WTC11 (cell line): ENCODE measurements around the gene ANKRD50. TPM values are rescaled to one million over a fixed set of nuclear protein-coding genes. Genes with fewer than 3 reads are reported as not detected.

Experiments used
- ATAC-seq: fragments of 200-7000 bp; cut with Tn5 transposase; 2 replicates; pipeline ENCODE4 v1.10.0; 2021; ENCODE audit warnings: mild to moderate bottlenecking, moderate library complexity
- CTCF ChIA-PET: fragments of 300-600 bp; sonication (Branson Sonifier 250); formaldehyde crosslinking; loops from one replicate; lab custom pipeline; 2021; ENCODE audit warnings: antibody characterized with exemption; lab: Charles Lee
- POLR2A ChIA-PET: fragments of 350-600 bp; sonication (Branson Sonifier 250); formaldehyde crosslinking; loops from one replicate; lab custom pipeline; 2021; ENCODE audit warnings: antibody characterized with exemption; lab: Charles Lee
- DNase-seq: peaks from one replicate; pipeline ENCODE4 v3.0.0; 2021; ENCODE audit warnings: low spot score
- H3K27ac Mint-ChIP-seq: 2 replicates; pipeline ENCODE4 v1.8.0; 2021; ENCODE audit warnings: mixed read lengths
- H3K27me3 Mint-ChIP-seq: 2 replicates; pipeline ENCODE4 v1.8.0; 2021; ENCODE audit warnings: low read depth, mild to moderate bottlenecking, moderate library complexity, mixed read lengths
- H3K36me3 Mint-ChIP-seq: 2 replicates; pipeline ENCODE4 v1.8.0; 2021; ENCODE audit warnings: mixed read lengths
- H3K4me1 Mint-ChIP-seq: 2 replicates; pipeline ENCODE4 v1.8.0; 2022; ENCODE audit warnings: mixed read lengths
- H3K4me3 Mint-ChIP-seq: 2 replicates; pipeline ENCODE4 v1.8.0; 2021; ENCODE audit warnings: mild to moderate bottlenecking, moderate library complexity, mixed read lengths
- H3K9me3 Mint-ChIP-seq: 2 replicates; pipeline ENCODE4 v1.8.0; 2021; ENCODE audit warnings: mixed read lengths
- CTCF ChIP-seq: fragments of 200-600 bp; IDR thresholded peaks from 2 replicates; pipeline ENCODE4 v1.8.0; 2022; ENCODE audit warnings: antibody characterized with exemption
- GRHL2 ChIP-seq: fragments of 250-450 bp; sonication (Bioruptor Pico); IDR thresholded peaks from 2 replicates; pipeline ENCODE4 v1.8.0; 2022; ENCODE audit warnings: mild to moderate bottlenecking, moderate library complexity; ENCODE audit not compliant: insufficient replicate concordance, severe bottlenecking
- HMGXB4 ChIP-seq: sonication (generic); formaldehyde crosslinking; IDR thresholded peaks from 2 replicates; pipeline ENCODE4 v1.8.1; 2023; ENCODE audit warnings: mild to moderate bottlenecking, moderate library complexity, missing genetic modification reagents
- MXD4 ChIP-seq: fragments of 250-450 bp; sonication (Bioruptor Pico); IDR thresholded peaks from 2 replicates; pipeline ENCODE4 v1.8.0; 2021; ENCODE audit warnings: mild to moderate bottlenecking, moderate library complexity, borderline replicate concordance
- SP1 ChIP-seq: sonication (generic); formaldehyde crosslinking; conservative IDR thresholded peaks from 2 replicates; pipeline ENCODE4 v1.8.1; 2022; ENCODE audit warnings: missing genetic modification reagents
- ZBTB21 ChIP-seq: sonication (generic); formaldehyde crosslinking; IDR thresholded peaks from 2 replicates; pipeline ENCODE4 v1.8.1; 2023; ENCODE audit warnings: mild to moderate bottlenecking, missing genetic modification reagents, borderline replicate concordance
- ZNF121 ChIP-seq: sonication (generic); formaldehyde crosslinking; IDR thresholded peaks from 2 replicates; pipeline ENCODE4 v1.8.0; 2023; ENCODE audit warnings: missing genetic modification reagents
- ZNF219 ChIP-seq: sonication (generic); formaldehyde crosslinking; IDR thresholded peaks from 2 replicates; pipeline ENCODE4 v1.8.0; 2023; ENCODE audit warnings: missing genetic modification reagents, mild to moderate bottlenecking, borderline replicate concordance
- ZNF281 ChIP-seq: sonication (generic); formaldehyde crosslinking; IDR thresholded peaks from 2 replicates; pipeline ENCODE4 v1.8.0; 2023; ENCODE audit warnings: mild to moderate bottlenecking, missing genetic modification reagents
- ZSCAN18 ChIP-seq: fragments of 250-450 bp; sonication (Bioruptor Pico); IDR thresholded peaks from 2 replicates; pipeline ENCODE4 v2.1.2; 2022; ENCODE audit warnings: mild to moderate bottlenecking, moderate library complexity
- total RNA-seq: library from RNA; stranded (reverse); gene quantifications from 3 replicates; pipeline ENCODE4 v1.2.3, GENCODE V29; 2021
- TF ChIP-seq, protein P1 (sequence below): sonication (generic); formaldehyde crosslinking; IDR thresholded peaks from 2 replicates; pipeline ENCODE4 v1.8.1; 2022; ENCODE audit warnings: mild to moderate bottlenecking, missing genetic modification reagents, moderate library complexity, borderline replicate concordance
- TF ChIP-seq, protein P2 (sequence below): sonication (generic); formaldehyde crosslinking; IDR thresholded peaks from 2 replicates; pipeline ENCODE4 v1.8.0; 2022; ENCODE audit warnings: mild to moderate bottlenecking, missing genetic modification reagents

ANKRD50 gene
- total RNA-seq, 1 experiment from 2014 or later: 18.4 TPM

- TF ChIP-seq ZSCAN18 (CRISPR knock-in tag): no peak
- no peak for TF ChIP-seq MXD4 (CRISPR knock-in tag)
- no peak for TF ChIP-seq SP1 (CRISPR knock-in tag)
- TF ChIP-seq, protein P1, sequence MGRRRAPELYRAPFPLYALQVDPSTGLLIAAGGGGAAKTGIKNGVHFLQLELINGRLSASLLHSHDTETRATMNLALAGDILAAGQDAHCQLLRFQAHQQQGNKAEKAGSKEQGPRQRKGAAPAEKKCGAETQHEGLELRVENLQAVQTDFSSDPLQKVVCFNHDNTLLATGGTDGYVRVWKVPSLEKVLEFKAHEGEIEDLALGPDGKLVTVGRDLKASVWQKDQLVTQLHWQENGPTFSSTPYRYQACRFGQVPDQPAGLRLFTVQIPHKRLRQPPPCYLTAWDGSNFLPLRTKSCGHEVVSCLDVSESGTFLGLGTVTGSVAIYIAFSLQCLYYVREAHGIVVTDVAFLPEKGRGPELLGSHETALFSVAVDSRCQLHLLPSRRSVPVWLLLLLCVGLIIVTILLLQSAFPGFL: no peak
- TF ChIP-seq HMGXB4 (CRISPR knock-in tag): no peak
Measured at GRCh38 chr4:124737619-124738018, 25.1 kb upstream of the ANKRD50 start (continued).

DNA sequence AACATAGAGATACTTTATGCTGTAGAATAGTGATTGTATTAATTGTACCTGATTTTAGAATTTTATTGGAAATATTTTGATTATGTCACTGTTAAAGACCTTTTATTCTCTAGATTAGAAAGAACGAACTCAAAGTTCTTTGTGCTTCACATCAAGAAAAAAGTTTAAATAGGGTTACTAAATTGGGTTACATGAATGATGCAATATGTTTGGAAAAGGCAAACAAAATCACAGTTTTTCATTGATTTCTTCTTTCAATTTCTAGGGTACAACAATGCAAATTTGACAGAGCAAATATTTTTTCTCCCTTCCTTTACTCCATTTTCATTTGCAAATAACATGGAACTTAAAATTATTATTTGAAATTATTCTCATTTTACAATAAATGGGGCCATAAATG is 24.0 kb upstream of the ANKRD50 start:
- TF ChIP-seq ZNF219 (CRISPR knock-in tag) (no peak), ZBTB21 (CRISPR knock-in tag) (no peak), ZNF121 (CRISPR knock-in tag) (no peak), CTCF (no peak), GRHL2 (CRISPR knock-in tag) (no peak), ZNF281 (no peak)
- TF ChIP-seq, protein P2, sequence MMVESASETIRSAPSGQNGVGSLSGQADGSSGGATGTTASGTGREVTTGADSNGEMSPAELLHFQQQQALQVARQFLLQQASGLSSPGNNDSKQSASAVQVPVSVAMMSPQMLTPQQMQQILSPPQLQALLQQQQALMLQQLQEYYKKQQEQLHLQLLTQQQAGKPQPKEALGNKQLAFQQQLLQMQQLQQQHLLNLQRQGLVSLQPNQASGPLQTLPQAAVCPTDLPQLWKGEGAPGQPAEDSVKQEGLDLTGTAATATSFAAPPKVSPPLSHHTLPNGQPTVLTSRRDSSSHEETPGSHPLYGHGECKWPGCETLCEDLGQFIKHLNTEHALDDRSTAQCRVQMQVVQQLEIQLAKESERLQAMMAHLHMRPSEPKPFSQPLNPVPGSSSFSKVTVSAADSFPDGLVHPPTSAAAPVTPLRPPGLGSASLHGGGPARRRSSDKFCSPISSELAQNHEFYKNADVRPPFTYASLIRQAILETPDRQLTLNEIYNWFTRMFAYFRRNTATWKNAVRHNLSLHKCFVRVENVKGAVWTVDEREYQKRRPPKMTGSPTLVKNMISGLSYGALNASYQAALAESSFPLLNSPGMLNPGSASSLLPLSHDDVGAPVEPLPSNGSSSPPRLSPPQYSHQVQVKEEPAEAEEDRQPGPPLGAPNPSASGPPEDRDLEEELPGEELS (CRISPR knock-in tag): no peak
- Mint-ChIP-seq H3K27ac (no peak overlapping the region), H3K36me3 (no peaks in the 10 kb centered on the region), H3K4me3 (no peak overlapping the region), H3K9me3 (no peaks in the 10 kb centered on the region), H3K4me1 (peaks cover 33% of the 10 kb centered on the region), H3K27me3 (no peaks in the 10 kb centered on the region)
- DNase-seq: no peak
- POLR2A ChIA-PET: no interaction called here
- no peak for ATAC-seq
- CTCF ChIA-PET: no interaction called here
